IMR-90 (cell line): ENCODE measurements around the gene BMP4.

Experiments used
- BHLHE40 ChIP-seq: fragments of 150-350 bp; IDR thresholded peaks from 2 replicates; pipeline ENCODE4 v1.6.1; 2016; ENCODE audit warnings: mild to moderate bottlenecking, low read depth, low read length
- CTCF ChIP-seq: conservative IDR thresholded peaks from 2 replicates; pipeline ENCODE4 v1.5.1; 2012; ENCODE audit warnings: mild to moderate bottlenecking, low read depth, low read length, improper control_type of control experiment
- FOS ChIP-seq: fragments of 150-350 bp; IDR thresholded peaks from 2 replicates; pipeline ENCODE4 v1.6.1; 2016; ENCODE audit warnings: low read depth, low read length
- USF2 ChIP-seq: fragments of 150-350 bp; IDR thresholded peaks from 2 replicates; pipeline ENCODE4 v1.6.1; 2017; ENCODE audit warnings: mild to moderate bottlenecking, antibody characterized with exemption, low read length, low read depth

- TF ChIP-seq BHLHE40 (no peak), CTCF (no peak), USF2 (no peak), FOS (no peak)
These were observed 10.6 kb downstream of the BMP4 start for GRCh38 chr14:53946071-53946403.
